GM10266 (cell line): ENCODE results near the gene SCNN1G.
"Not testable (repeated sequence)": the region's sequence is repeated elsewhere in the genome, so short reads cannot be mapped to it uniquely, and the experiment has no call there.

Source experiments
- DNase-seq: peaks from one replicate; pipeline ENCODE4 v3.0.0; 2012; ENCODE audit errors: extremely low spot score
- TF ChIP-seq, protein P1 (sequence below): IDR thresholded peaks from 2 replicates; pipeline ENCODE4 v1.5.1; 2012; ENCODE audit warnings: mild to moderate bottlenecking, low read depth; ENCODE audit not compliant: control insufficient read depth, insufficient read depth; ENCODE audit errors: missing control alignments

Gene SCNN1G

DNA sequence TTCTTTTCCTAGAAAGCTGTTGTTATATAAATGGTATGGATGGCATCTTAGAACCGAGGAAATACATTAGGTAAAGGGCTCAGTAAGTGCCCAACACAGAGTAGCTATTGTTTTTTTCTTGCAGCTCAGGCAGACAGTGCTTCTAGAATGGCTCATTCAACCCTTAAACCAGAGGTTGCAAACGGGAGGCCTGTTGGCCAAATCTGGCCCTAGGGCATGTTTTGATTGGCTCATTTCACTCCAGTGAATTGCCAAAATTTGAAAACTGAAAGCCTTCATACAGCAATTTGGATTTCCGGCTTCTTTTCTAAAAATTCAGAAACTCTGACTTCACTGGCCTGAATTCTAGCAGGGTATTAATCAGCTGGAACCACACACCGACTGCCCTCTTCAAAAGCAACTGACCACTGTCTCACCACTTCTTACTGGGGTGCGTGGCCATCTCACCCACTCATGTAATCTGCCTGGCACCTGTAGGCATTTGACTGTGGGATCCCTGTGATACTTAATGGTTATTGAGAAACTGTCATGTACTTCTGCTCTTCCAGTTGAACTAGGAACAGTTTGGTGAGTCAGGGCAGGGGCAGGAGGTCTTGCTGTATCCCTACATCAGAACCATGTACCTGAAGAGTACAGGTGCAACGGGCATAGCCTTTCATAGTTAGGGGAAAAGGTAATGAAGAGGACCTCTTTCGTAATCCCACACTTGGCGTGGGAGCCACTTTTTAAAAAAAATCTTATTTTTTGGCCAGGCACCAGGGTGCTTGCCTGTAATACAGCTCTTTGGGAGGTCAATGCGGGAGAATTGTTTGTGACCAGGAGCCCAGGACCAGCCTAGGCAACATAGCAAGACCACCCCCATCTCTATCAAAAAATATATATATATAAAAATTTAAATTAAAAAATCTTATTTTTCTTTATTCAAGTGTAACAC, 66.0 kb downstream of the SCNN1G start:
- TF ChIP-seq, protein P1, sequence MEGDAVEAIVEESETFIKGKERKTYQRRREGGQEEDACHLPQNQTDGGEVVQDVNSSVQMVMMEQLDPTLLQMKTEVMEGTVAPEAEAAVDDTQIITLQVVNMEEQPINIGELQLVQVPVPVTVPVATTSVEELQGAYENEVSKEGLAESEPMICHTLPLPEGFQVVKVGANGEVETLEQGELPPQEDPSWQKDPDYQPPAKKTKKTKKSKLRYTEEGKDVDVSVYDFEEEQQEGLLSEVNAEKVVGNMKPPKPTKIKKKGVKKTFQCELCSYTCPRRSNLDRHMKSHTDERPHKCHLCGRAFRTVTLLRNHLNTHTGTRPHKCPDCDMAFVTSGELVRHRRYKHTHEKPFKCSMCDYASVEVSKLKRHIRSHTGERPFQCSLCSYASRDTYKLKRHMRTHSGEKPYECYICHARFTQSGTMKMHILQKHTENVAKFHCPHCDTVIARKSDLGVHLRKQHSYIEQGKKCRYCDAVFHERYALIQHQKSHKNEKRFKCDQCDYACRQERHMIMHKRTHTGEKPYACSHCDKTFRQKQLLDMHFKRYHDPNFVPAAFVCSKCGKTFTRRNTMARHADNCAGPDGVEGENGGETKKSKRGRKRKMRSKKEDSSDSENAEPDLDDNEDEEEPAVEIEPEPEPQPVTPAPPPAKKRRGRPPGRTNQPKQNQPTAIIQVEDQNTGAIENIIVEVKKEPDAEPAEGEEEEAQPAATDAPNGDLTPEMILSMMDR, result no peak
- no peak for DNase-seq

DNA sequence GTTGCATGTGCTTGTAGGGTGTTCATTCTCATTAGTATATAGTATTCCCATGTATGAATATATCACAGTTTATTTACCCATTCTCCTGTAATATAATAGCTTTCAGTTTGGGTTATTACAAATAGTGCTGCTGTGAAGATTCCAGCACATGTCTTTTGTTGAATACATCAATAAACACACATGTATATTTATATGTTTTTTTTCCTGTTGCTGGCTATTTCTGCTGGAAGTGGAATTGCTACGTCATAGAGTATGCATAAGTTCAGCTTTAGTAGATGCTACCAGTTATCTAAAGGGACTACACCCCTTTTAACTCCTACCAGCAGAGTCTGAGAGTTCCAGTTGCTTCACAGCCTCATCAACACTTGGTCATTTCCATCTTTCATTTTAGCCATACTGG, 67.3 kb downstream of the SCNN1G start:
- TF ChIP-seq, protein P1, result no peak
- DNase-seq, result no peak

DNA sequence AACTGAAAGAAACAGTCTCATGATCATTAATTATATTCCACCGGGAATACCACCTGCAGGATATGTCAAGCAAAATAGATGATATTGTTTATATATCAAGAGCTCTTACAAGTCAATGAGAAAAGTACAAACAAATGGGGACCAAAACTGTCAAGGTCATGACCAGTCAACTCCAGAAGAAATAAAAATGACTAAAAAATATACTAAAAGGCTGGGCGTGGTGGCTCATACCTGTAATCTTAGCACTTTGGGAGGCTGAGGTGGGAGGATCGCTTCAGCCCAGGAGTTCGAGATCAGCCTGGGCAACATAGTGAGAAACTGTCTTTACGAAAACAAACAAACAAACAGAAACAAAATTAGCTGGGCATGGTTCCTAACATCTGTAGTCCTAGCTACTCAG, 69.8 kb downstream of the SCNN1G start:
- TF ChIP-seq, protein P1, result no peak
- DNase-seq, result no peak

DNA sequence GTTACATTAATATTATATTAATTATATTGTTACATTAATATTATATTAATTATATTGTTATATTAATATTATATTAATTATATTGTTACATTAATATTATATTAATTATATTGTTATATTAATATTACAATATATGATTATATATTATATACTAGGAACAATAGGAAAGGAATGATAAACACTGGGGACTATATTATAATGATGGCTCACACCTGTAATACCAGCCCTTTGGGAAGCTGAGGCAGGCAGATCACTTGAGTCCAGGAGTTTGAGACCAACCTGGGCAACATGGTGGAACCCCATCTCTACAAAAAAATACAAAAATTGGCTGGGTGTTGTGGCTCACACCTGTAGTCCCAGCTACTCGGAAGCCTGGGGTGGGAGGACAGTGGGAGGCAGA, 71.1 kb downstream of the SCNN1G start:
- DNase-seq, result not testable (repeated sequence)

DNA sequence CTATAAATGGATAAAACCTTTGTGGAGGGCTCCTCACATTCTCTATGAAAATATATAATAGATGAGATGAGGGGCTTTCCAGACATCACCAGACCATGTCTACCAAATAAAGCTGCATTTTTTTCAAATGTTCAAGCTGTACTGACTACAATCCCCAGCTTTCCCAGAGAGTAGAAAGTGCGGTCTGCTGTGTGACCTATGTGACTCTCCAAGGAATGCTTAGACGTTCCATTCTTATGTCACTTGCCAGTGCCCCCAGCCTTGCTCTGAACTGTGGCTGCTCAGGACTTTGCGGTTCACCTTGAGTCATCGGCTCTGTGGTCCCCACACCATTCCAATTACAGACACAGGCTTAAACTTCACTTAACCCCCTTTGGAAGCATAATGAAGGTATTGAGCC, 71.8 kb downstream of the SCNN1G start:
- no peak for DNase-seq
- TF ChIP-seq, protein P1, result no peak

DNA sequence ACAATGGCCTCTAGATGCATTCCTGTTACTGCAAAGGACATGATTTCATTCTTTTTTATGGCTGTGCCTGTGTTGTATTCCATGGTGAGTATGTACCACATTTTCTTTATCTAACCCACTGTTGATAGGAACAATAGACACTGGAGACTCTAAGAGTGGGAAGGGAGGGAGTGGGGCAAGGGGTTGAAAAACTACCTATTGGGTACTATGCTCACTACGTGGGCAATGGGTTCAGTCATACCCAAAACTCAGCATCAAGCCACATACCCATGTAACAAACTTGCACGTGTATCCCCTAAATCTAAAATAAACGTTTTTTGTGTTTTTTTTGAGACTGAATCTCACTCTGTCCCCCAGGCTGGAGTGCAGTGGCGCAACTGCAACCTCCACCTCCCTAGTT, 72.5 kb downstream of the SCNN1G start:
- DNase-seq, result no peak
- TF ChIP-seq, protein P1, result no peak

DNA sequence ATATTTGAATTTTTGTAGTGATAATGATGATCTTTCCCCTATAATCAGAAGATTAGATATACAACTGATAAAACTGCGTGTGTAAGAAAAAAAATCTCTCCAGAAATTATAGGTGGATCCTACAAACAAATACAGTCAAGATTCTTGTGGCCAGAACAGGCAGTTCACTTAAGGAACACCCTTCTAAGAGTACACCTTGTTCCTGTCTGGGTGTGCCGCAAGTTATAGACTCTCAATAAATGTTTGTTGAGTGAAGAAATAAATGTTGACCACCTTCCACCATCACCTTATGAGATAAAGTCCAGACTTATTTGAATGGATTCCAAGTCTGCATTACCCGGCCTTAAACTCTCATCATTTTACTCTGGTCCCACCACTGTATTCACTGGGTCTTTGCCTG, 73.9 kb downstream of the SCNN1G start:
- TF ChIP-seq, protein P1, result no peak
- DNase-seq, result no peak

DNA sequence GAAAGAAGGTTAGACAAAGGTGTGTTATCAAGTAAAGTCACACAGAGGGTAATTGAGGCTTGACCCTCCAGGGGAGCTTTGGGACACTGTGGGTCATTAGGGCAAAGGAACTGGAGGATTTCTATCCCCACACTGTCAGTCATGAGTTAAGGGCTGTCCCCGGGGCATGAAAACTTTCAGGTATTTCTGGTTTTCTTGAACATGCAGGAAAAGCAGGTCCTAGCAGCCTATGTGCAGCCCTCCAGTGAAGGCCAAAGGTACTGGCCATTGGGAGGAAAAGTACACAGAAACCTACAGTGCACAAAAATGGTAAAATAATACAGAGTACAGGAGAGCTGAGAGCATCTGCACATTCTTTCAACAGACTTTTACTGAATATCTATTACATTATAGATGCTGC, 75.1 kb downstream of the SCNN1G start:
- TF ChIP-seq, protein P1, result no peak
- no peak for DNase-seq
